ENCODE data around the gene CPEB4. TPM values are rescaled to one million over a fixed set of nuclear protein-coding genes. Genes with fewer than 3 reads are reported as not detected.

CPEB4 gene
- total RNA-seq, 2 donors from 2014 or later = 36.5 to 45.3 TPM

DNA sequence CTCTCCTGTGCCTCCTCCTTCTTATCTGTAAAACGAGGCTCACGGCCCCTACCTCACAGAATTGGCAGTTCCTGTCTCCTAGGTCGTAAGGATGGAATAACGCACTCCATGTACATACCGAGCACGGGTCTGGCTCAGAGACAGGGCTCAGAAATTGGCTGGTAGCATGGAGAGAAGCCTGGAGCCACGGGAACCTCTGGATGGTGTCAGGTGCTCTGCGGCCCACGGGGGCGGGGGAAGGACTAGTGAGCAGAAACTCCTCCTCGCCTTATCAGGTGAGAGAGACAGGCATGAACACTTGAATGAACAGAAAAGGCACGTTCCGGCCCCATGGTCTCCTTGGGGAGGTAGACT, 85.4 kb downstream of the CPEB4 start:
- Histone ChIP-seq H3K27ac (peak overlapping the region in 1 of 2 donors; percentile 43), H3K9me3 (no peaks in the 10 kb centered on the region), H3K27me3 (replicated peaks; ENCODE audit: insufficient read depth) (no peaks in the 10 kb centered on the region), H3K4me1 (replicated peaks) (no peaks in the 10 kb centered on the region), H3K4me3 (peak overlapping the region; percentile 26 to 42), H3K36me3 (no peaks in the 10 kb centered on the region)
- intact Hi-C loops (cut with DNase I) = loop anchor here (1.0 to 5.0 kb wide), 3 partner anchors 85 to 354 kb away; partner anchors contain the start of gene CPEB4
- WGBS = 11% methylated on average over 13 of the region's 13 CpGs
- TF ChIP-seq POLR2AphosphoS5 (IDR thresholded peaks at IDR 0.05) (no peak), POLR2A (IDR thresholded peaks at IDR 0.05) (no peak)
- TF ChIP-seq, protein P1, sequence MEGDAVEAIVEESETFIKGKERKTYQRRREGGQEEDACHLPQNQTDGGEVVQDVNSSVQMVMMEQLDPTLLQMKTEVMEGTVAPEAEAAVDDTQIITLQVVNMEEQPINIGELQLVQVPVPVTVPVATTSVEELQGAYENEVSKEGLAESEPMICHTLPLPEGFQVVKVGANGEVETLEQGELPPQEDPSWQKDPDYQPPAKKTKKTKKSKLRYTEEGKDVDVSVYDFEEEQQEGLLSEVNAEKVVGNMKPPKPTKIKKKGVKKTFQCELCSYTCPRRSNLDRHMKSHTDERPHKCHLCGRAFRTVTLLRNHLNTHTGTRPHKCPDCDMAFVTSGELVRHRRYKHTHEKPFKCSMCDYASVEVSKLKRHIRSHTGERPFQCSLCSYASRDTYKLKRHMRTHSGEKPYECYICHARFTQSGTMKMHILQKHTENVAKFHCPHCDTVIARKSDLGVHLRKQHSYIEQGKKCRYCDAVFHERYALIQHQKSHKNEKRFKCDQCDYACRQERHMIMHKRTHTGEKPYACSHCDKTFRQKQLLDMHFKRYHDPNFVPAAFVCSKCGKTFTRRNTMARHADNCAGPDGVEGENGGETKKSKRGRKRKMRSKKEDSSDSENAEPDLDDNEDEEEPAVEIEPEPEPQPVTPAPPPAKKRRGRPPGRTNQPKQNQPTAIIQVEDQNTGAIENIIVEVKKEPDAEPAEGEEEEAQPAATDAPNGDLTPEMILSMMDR (IDR thresholded peaks at IDR 0.05) = no peak
- DNase-seq (ENCODE audit: low spot score) = peak; percentile 21

GRCh38 chr5:173974688-173975239, 86.6 kb downstream of the CPEB4 start:
- Histone ChIP-seq H3K27ac (no peak overlapping the region), H3K27me3 (replicated peaks; ENCODE audit: insufficient read depth) (no peaks in the 10 kb centered on the region), H3K9me3 (no peaks in the 10 kb centered on the region), H3K36me3 (no peaks in the 10 kb centered on the region), H3K4me1 (replicated peaks) (no peaks in the 10 kb centered on the region), H3K4me3 (no peak overlapping the region)
- WGBS = 78% methylated on average over 5 of the region's 5 CpGs
- intact Hi-C loops (cut with DNase I) = loop anchor here (5.0 kb wide), 1 partner anchor 222 kb away; no protein-coding TSS in a partner anchor
- no peak for TF ChIP-seq POLR2A (IDR thresholded peaks at IDR 0.05)
- TF ChIP-seq POLR2AphosphoS5 (IDR thresholded peaks at IDR 0.05) = no peak
- TF ChIP-seq, protein P1 (IDR thresholded peaks at IDR 0.05) = no peak
- DNase-seq (ENCODE audit: low spot score) = no peak

- no peaks in the 10 kb centered on the region for H3K36me3 ChIP-seq
- H3K4me3 ChIP-seq = no peak overlapping the region
- no peaks in the 10 kb centered on the region for H3K9me3 ChIP-seq
- TF ChIP-seq POLR2A (IDR thresholded peaks at IDR 0.05) = no peak
- H3K27me3 ChIP-seq (replicated peaks; ENCODE audit: insufficient read depth) = no peaks in the 10 kb centered on the region
- H3K27ac ChIP-seq = no peak overlapping the region
- no peak for DNase-seq (ENCODE audit: low spot score)
- intact Hi-C loops (cut with DNase I) = no loop called here
- no peaks in the 10 kb centered on the region for H3K4me1 ChIP-seq (replicated peaks)
- 49% methylated on average over 5 of the region's 5 CpGs for WGBS
Observed at GRCh38 chr5:173981185-173981761, 93.1 kb downstream of the CPEB4 start.

DNA sequence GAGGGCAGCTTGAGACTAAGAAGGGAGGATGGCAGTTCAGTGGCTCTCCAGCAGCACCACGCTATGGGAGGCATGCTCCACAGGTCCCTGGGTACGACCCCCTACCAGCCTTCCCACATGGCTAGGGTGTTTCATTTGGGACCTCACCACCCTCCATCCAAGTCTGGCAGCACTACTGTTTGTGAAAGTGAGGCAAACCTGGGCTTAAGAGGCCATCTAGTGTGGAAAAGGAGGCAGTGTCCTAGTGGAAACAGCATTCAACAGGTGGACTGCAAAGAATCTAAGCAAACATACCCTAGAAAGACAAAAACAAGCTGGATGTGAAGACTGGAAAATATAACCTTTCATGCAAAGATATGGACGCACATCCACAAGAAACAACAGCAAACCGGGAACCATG, 96.1 kb downstream of the CPEB4 start:
- H3K27me3 ChIP-seq (replicated peaks; ENCODE audit: insufficient read depth) = no peaks in the 10 kb centered on the region
- no peaks in the 10 kb centered on the region for H3K9me3 ChIP-seq
- no peaks in the 10 kb centered on the region for H3K4me1 ChIP-seq (replicated peaks)
- intact Hi-C loops (cut with DNase I) = no loop called here
- 47% methylated on average over 4 of the region's 4 CpGs for WGBS
- H3K36me3 ChIP-seq = no peaks in the 10 kb centered on the region
- no peak for DNase-seq (ENCODE audit: low spot score)
- no peak overlapping the region for H3K27ac ChIP-seq
- H3K4me3 ChIP-seq = no peak overlapping the region
- TF ChIP-seq POLR2A (IDR thresholded peaks at IDR 0.05) (no peak), POLR2AphosphoS5 (IDR thresholded peaks at IDR 0.05) (no peak)
- TF ChIP-seq, protein P1 (IDR thresholded peaks at IDR 0.05) = peak in 2 of 4 experiments; percentile 19 to 25

- Histone ChIP-seq H3K4me3 (no peak within 1 kb of the TSS), H3K36me3 (no peaks in the 10 kb centered on the region), H3K27ac (no peak within 1 kb of the TSS), H3K9me3 (no peaks in the 10 kb centered on the region), H3K27me3 (replicated peaks; ENCODE audit: insufficient read depth) (no peaks in the 10 kb centered on the region), H3K4me1 (replicated peaks) (no peaks in the 10 kb centered on the region)
- 95% methylated on average over 50 of the region's 51 CpGs for WGBS
- DNase-seq (ENCODE audit: low spot score) = no peak
- intact Hi-C loops (cut with DNase I) = no loop called here
- TF ChIP-seq POLR2A (IDR thresholded peaks at IDR 0.05) (no peak), POLR2AphosphoS5 (IDR thresholded peaks at IDR 0.05) (no peak)
- TF ChIP-seq, protein P1 (IDR thresholded peaks at IDR 0.05) = no peak
Observed at GRCh38 chr5:173988554-173989431, 100.6 kb downstream of the CPEB4 start, which contains the start of gene C5orf47. C5orf47 (plus strand) TSS chr5:173989170; CDS start chr5:173989264, 94 bp downstream.

Data from prostate gland (tissue), 2 donors.